Colonic mucosa (tissue), 4 donors: Measurements from ENCODE around the gene LARP4B. TPM values are rescaled to one million over a fixed set of nuclear protein-coding genes. Genes with fewer than 3 reads are reported as not detected.

Source experiments
- DNase-seq: peaks from one replicate; pipeline ENCODE4 v3.0.0-alpha.2; 2020
- H3K27ac ChIP-seq: fragments of 200-600 bp; one replicate; pipeline ENCODE4 v1.8.0; 2021
- H3K27me3 ChIP-seq: fragments of 200-600 bp; one replicate; pipeline ENCODE4 v1.8.0; 2021
- H3K36me3 ChIP-seq: fragments of 200-600 bp; one replicate; pipeline ENCODE4 v1.8.0; 2021
- H3K4me1 ChIP-seq: fragments of 200-600 bp; one replicate; pipeline ENCODE4 v1.8.0; 2021; ENCODE audit warnings: mild to moderate bottlenecking
- H3K4me3 ChIP-seq: fragments of 200-600 bp; one replicate; pipeline ENCODE4 v1.8.0; 2021
- H3K9ac ChIP-seq, 2 donors: one replicate each; pipeline ENCODE4 v1.7.0; 2013; ENCODE audit warnings: control low read depth in 2 of 2, low read depth in 2 of 2, low read length in 2 of 2
- H3K9me3 ChIP-seq: fragments of 200-600 bp; one replicate; pipeline ENCODE4 v1.8.0; 2021
- intact Hi-C: fragments of 100-400 bp; cut with DNase I; formaldehyde crosslinking; loops from one replicate; pipeline ENCODE4 v1.14.1; 2022
- total RNA-seq, 2 donors: library from RNA; stranded (reverse); fragmentation: NEBNext Ultra II Directional in 1 of 2; extraction: Animal tissue kit (Norgen Biotek cat#: 25700) in 1 of 2; gene quantifications; one replicate each; pipeline ENCODE4 v1.2.1, GENCODE V29; 2021
- TF ChIP-seq, protein P1 (sequence below): fragments of 200-600 bp; IDR thresholded peaks from one replicate; pipeline ENCODE4 v1.8.0; 2022; ENCODE audit warnings: antibody characterized with exemption, mild to moderate bottlenecking
- donor health status: healthy.
- donor health status: DM: no; HTN: no; CAD: no.
- donor health status: DM: no; HTN: no; CAD: no.

LARP4B gene
- total RNA-seq, 2 donors from 2014 or later = 129 to 136 TPM

DNA sequence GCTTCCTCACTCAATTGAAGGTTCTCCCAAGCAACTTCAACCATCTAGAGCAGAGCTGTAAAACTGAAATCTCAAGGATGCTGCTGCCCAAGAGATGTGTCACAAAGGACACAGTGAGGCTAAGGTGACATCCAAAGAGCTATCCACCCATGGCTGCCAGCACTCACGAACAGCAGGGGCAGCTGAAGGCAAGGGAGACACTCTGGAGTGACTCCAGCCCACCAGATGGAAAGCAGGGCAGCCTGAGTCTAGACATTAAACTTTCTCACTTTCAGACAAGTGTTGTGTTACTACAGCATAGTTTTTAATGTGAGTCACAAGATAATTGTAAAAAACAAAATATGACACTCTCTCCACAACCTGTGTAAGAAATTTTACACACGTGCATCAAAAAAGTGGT, 113.5 kb downstream of the LARP4B start:
- H3K4me1 ChIP-seq = no peaks in the 10 kb centered on the region
- H3K27me3 ChIP-seq = no peaks in the 10 kb centered on the region
- intact Hi-C loops = no loop called here
- H3K36me3 ChIP-seq = peaks cover 11% of the 10 kb centered on the region
- no peak overlapping the region for H3K9ac ChIP-seq
- no peak overlapping the region for H3K27ac ChIP-seq
- no peaks in the 10 kb centered on the region for H3K9me3 ChIP-seq
- no peak overlapping the region for H3K4me3 ChIP-seq
- no peak for DNase-seq
- TF ChIP-seq, protein P1, sequence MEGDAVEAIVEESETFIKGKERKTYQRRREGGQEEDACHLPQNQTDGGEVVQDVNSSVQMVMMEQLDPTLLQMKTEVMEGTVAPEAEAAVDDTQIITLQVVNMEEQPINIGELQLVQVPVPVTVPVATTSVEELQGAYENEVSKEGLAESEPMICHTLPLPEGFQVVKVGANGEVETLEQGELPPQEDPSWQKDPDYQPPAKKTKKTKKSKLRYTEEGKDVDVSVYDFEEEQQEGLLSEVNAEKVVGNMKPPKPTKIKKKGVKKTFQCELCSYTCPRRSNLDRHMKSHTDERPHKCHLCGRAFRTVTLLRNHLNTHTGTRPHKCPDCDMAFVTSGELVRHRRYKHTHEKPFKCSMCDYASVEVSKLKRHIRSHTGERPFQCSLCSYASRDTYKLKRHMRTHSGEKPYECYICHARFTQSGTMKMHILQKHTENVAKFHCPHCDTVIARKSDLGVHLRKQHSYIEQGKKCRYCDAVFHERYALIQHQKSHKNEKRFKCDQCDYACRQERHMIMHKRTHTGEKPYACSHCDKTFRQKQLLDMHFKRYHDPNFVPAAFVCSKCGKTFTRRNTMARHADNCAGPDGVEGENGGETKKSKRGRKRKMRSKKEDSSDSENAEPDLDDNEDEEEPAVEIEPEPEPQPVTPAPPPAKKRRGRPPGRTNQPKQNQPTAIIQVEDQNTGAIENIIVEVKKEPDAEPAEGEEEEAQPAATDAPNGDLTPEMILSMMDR = no peak

DNA sequence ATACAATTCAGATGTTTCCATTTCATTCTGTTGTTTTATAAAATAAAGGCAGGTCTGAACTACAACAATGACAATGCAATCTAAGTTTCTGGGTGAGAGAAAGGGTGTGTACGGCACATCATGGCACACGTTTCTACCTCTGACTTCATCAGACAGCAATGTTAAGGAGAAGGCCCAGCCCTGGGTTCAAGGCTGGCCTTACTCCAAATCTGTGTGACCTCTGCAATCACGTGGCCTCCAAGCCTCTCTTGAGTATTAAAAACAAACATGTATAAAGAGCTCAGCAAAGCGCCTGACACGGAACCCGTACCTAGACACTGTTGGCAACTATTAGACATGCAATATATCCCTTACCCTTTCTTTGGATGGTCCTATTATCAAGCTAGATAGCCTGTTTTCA, 114.1 kb downstream of the LARP4B start:
- Histone ChIP-seq H3K9me3 (no peaks in the 10 kb centered on the region), H3K36me3 (peaks cover 11% of the 10 kb centered on the region)
- TF ChIP-seq, protein P1 = no peak

DNA sequence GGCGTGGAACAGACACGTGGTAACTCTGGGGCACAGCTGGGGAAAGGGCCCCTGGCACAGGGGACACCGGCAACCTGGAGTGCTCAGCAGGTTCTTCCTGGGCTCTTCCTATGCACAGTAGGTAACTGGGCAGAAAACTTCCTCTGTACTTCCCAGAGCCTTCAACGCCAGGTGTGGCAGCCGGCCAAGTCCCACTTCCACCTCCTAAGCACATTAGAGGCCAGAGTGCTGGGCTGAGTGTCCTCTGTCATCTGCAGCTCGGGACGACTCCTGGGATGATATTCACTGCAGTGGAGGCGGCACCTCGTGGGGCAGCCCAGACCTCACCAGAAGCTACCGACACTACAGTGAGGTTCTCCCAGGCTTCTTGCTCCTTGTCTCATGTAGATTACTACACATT, 114.5 kb downstream of the LARP4B start:
- Histone ChIP-seq H3K9me3 (no peaks in the 10 kb centered on the region), H3K4me1 (no peaks in the 10 kb centered on the region), H3K4me3 (no peak overlapping the region), H3K27ac (no peak overlapping the region), H3K27me3 (no peaks in the 10 kb centered on the region), H3K36me3 (peaks cover 14% of the 10 kb centered on the region), H3K9ac (no peak overlapping the region)
- no peak for DNase-seq
- TF ChIP-seq, protein P1 = no peak
- intact Hi-C loops = no loop called here

More for the DNA sequence above, 114.1 kb downstream of the LARP4B start:
- H3K27ac ChIP-seq = no peak overlapping the region
- no peak overlapping the region for H3K9ac ChIP-seq
- H3K4me1 ChIP-seq = no peaks in the 10 kb centered on the region
- H3K27me3 ChIP-seq = no peaks in the 10 kb centered on the region
- intact Hi-C loops = no loop called here
- no peak overlapping the region for H3K4me3 ChIP-seq
- DNase-seq = no peak

DNA sequence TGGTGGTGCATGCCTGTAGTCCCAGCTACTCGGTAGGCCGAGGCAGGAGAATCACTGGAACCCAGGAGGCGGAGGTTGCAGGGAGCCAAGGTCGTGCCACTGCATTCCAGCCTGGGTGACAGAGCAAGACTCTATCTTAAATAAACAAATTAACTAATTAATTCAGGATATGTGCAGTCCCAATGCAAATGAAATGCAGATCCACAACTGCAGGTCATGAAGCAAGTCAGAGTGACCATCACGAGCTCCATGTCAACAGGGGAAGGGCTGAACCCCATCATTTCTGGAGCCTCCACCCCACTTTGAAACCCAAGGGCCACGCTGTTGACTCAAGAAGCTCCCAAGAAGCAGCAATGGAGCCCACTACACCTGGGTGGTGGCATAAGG, 115.4 kb downstream of the LARP4B start:
- TF ChIP-seq, protein P1 = no peak

DNA sequence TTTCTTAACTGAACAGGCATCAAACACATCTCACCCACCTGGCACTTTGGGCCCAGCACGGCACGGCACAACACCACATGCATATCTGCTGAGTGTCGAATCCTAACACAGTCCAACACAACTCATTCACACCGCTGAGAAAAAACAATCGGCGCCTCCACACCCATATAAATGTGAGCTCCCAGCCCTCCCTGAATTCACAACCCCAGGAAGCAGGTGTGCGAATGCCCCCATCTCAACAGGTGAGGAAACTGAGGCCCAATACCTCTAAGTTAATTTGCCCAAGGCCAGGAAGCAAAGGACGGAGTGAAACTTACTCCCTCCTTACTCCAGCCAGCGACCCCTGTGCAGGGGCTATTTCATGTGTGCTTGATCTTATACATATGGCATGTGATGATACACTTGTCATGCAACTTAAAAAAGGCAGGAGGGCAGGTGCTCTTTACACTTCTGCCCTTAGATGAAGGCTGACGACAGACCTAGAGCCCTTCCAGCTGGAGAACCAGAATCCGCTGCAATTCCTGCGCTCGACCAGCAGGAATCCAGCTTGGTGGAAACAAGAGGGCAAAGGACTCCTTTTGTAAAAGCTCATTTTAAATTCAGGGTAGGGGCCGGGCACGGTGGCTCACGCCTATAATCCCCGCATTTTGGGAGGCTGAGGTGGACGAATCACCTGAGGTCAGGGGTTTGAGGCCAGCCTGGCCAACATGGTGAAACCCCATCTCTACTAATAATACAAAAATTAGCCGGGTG, 116.0 kb downstream of the LARP4B start:
- intact Hi-C loops = no loop called here
- TF ChIP-seq, protein P1 = no peak
- H3K27me3 ChIP-seq = no peaks in the 10 kb centered on the region
- no peak overlapping the region for H3K27ac ChIP-seq
- H3K36me3 ChIP-seq = peaks cover 18% of the 10 kb centered on the region
- no peak for DNase-seq
- no peaks in the 10 kb centered on the region for H3K9me3 ChIP-seq
- H3K4me1 ChIP-seq = no peaks in the 10 kb centered on the region
- H3K9ac ChIP-seq = no peak overlapping the region
- no peak overlapping the region for H3K4me3 ChIP-seq

More for the DNA sequence above, 115.4 kb downstream of the LARP4B start:
- Histone ChIP-seq H3K9me3 (no peaks in the 10 kb centered on the region), H3K36me3 (peaks cover 20% of the 10 kb centered on the region), H3K27ac (no peak overlapping the region), H3K4me1 (no peaks in the 10 kb centered on the region), H3K4me3 (no peak overlapping the region), H3K27me3 (no peaks in the 10 kb centered on the region), H3K9ac (no peak overlapping the region)
- no peak for DNase-seq
- intact Hi-C loops = no loop called here
